HepG2 (cell line): ENCODE data around the gene HEXD. TPM values are rescaled to one million over a fixed set of nuclear protein-coding genes. Genes with fewer than 3 reads are reported as not detected.

Experiments used
- BCL6 ChIP-seq: IDR thresholded peaks from 2 replicates; pipeline ENCODE4 v1.6.1; 2016; ENCODE audit warnings: missing genetic modification reagents, missing compliant biosample characterization
- CENPT ChIP-seq: sonication (generic); formaldehyde crosslinking; IDR thresholded peaks from 2 replicates; pipeline ENCODE4 v1.8.0; 2022; ENCODE audit warnings: low read depth, mild to moderate bottlenecking, moderate library complexity, missing genetic modification reagents
- DNMT1 ChIP-seq: sonication (generic); formaldehyde crosslinking; IDR thresholded peaks from 2 replicates; pipeline ENCODE4 v1.5.1; 2020; ENCODE audit warnings: mild to moderate bottlenecking, missing genetic modification reagents
- EP300 ChIP-seq, 3 experiments: sonication (generic) in 1 of 3; formaldehyde crosslinking in 1 of 3; IDR thresholded peaks; 2 replicates each; pipeline versions ENCODE4 v1.5.1 to v1.6.1; 2011 to 2020; ENCODE audit warnings: low read depth in 2 of 3, low read length in 2 of 3, borderline replicate concordance in 1 of 3, improper control_type of control experiment in 1 of 3, mild to moderate bottlenecking in 1 of 3, missing genetic modification reagents in 1 of 3, moderate library complexity in 1 of 3
- RXRB ChIP-seq: IDR thresholded peaks from 2 replicates; pipeline ENCODE4 v1.6.1; 2016; ENCODE audit warnings: borderline replicate concordance, missing genetic modification reagents, missing compliant biosample characterization
- SMC3 ChIP-seq: IDR thresholded peaks from 2 replicates; pipeline ENCODE4 v1.6.1; 2011; ENCODE audit warnings: low read length, improper control_type of control experiment
- TAF1 ChIP-seq: sonication (generic); formaldehyde crosslinking; IDR thresholded peaks from 2 replicates; pipeline ENCODE4 v1.4.0; 2020; ENCODE audit warnings: missing genetic modification reagents
- THYN1 ChIP-seq: sonication (generic); formaldehyde crosslinking; IDR thresholded peaks from 2 replicates; pipeline ENCODE4 v1.8.1; 2023; ENCODE audit warnings: low read depth, mild to moderate bottlenecking, moderate library complexity, missing genetic modification reagents, borderline replicate concordance
- TMF1 ChIP-seq: sonication (generic); formaldehyde crosslinking; IDR thresholded peaks from 2 replicates; pipeline ENCODE4 v1.8.1; 2022; ENCODE audit warnings: low read depth, missing genetic modification reagents
- YEATS2 ChIP-seq: sonication (generic); formaldehyde crosslinking; IDR thresholded peaks from 2 replicates; pipeline ENCODE4 v1.4.0; 2020; ENCODE audit warnings: missing genetic modification reagents, borderline replicate concordance
- ZNF180 ChIP-seq: sonication (generic); formaldehyde crosslinking; IDR thresholded peaks from 2 replicates; pipeline ENCODE4 v1.4.0; 2020; ENCODE audit warnings: low read depth, missing genetic modification reagents, borderline replicate concordance
- ZNF251 ChIP-seq: sonication (generic); formaldehyde crosslinking; IDR thresholded peaks from 2 replicates; pipeline ENCODE4 v1.9.0; 2021; ENCODE audit warnings: mild to moderate bottlenecking, missing genetic modification reagents
- ZNF33A ChIP-seq: sonication (generic); formaldehyde crosslinking; IDR thresholded peaks from 2 replicates; pipeline ENCODE4 v1.5.1; 2020; ENCODE audit warnings: missing genetic modification reagents, mild to moderate bottlenecking, moderate library complexity, borderline replicate concordance
- ZNF552 ChIP-seq: sonication (generic); formaldehyde crosslinking; IDR thresholded peaks from 2 replicates; pipeline ENCODE4 v1.9.0; 2022; ENCODE audit warnings: missing genetic modification reagents, mild to moderate bottlenecking, borderline replicate concordance
- ZNF556 ChIP-seq: sonication (generic); formaldehyde crosslinking; IDR thresholded peaks from 2 replicates; pipeline ENCODE4 v1.4.0; 2020; ENCODE audit warnings: mild to moderate bottlenecking, missing genetic modification reagents, borderline replicate concordance
- ZNF713 ChIP-seq: sonication (generic); formaldehyde crosslinking; IDR thresholded peaks from 2 replicates; pipeline ENCODE4 v1.4.0; 2020; ENCODE audit warnings: mild to moderate bottlenecking, missing genetic modification reagents
- ZNF720 ChIP-seq: sonication (generic); formaldehyde crosslinking; IDR thresholded peaks from 2 replicates; pipeline ENCODE4 v1.4.0; 2020; ENCODE audit warnings: missing genetic modification reagents
- ZNF788 ChIP-seq: sonication (generic); formaldehyde crosslinking; IDR thresholded peaks from 2 replicates; pipeline ENCODE4 v1.5.0; 2020; ENCODE audit warnings: mild to moderate bottlenecking, missing genetic modification reagents, borderline replicate concordance
- ZSCAN30 ChIP-seq: sonication (generic); formaldehyde crosslinking; IDR thresholded peaks from 2 replicates; pipeline ENCODE4 v1.5.0; 2020; ENCODE audit warnings: mild to moderate bottlenecking, missing genetic modification reagents
- polyA plus RNA-seq, 8 experiments: library from polyadenylated mRNA; depleted of rRNA in 3 of 8; stranded (reverse) in 7 of 8; unstranded in 1 of 8; fragments of >200 nt; fragmentation: Illumina TruSeq in 4 of 8; extraction: Trizol in 4 of 8; gene quantifications; 2 replicates each; pipeline versions ENCODE4 v1.2.1 to v1.2.3, GENCODE V29; 2011 to 2016; ENCODE audit warnings: low read depth in 4 of 8, missing spikeins in 1 of 8, mixed read lengths in 1 of 8; ENCODE audit not compliant: insufficient read depth in 1 of 8
- total RNA-seq, 5 experiments: library from RNA; depleted of rRNA; stranded (reverse); fragments of >200 nt; fragmentation: Illumina TruSeq; extraction: Trizol; gene quantifications; 2 replicates each; pipeline ENCODE4 v1.2.3, GENCODE V29; 2016; ENCODE audit warnings: low read depth in 1 of 5
- TF ChIP-seq, protein P1 (sequence below): sonication (generic); formaldehyde crosslinking; conservative IDR thresholded peaks from 2 replicates; pipeline ENCODE4 v1.4.0; 2020; ENCODE audit warnings: missing genetic modification reagents
- TF ChIP-seq, protein P2 (sequence below): sonication (generic); formaldehyde crosslinking; IDR thresholded peaks from 2 replicates; pipeline ENCODE4 v1.4.0; 2020; ENCODE audit warnings: mild to moderate bottlenecking, missing genetic modification reagents
- TF ChIP-seq, protein P3 (sequence below): sonication (generic); formaldehyde crosslinking; IDR thresholded peaks from 2 replicates; pipeline ENCODE4 v1.5.1; 2020; ENCODE audit warnings: mild to moderate bottlenecking, missing genetic modification reagents, moderate library complexity

HEXD gene
- total and polyA plus RNA-seq, 2 of the 13 experiments (the other 11 are each of a cell fraction or from before 2014, with no cell fraction given): 22.3 to 41.8 TPM

DNA sequence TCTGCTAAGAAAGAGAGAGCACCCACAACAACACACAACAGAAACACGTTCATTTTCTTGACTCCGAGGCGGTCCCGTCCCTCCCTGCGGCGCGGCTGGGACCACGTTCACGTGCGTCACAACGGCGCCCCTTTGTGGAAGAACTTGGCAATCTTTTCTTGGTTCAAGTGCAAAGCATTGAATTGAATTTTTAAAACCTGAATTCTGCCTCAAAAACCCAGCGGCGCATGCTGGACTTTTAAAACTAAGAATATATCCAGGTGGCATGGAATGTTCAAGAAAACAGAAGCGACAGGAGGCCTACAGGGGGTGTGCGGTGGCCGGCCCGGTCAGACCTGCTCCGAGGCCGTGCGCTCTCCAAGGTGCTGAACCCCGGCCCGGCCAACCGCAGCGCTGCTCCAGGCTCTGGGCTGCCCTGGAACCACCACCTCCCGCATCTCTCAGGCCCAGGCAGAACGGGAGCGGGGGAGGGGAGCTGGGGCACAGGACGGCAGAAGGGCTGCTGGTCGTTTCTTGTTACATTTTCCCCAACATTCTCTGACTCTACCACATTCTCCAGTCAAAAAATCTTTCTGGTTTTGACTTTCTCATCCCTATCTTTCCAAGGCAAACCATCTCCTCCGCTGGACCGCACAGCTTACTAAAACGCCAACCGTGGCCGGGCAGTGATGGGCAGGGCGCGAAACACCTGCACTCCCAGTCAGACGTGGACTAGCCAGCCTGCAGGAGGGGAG is 3.4 kb upstream of the HEXD start (continued):
- TF ChIP-seq, protein P1, sequence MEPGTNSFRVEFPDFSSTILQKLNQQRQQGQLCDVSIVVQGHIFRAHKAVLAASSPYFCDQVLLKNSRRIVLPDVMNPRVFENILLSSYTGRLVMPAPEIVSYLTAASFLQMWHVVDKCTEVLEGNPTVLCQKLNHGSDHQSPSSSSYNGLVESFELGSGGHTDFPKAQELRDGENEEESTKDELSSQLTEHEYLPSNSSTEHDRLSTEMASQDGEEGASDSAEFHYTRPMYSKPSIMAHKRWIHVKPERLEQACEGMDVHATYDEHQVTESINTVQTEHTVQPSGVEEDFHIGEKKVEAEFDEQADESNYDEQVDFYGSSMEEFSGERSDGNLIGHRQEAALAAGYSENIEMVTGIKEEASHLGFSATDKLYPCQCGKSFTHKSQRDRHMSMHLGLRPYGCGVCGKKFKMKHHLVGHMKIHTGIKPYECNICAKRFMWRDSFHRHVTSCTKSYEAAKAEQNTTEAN: peak; percentile 95
- TF ChIP-seq ZNF552 (CRISPR knock-in tag) (peak; percentile 79; the same call in 1 of the 2 replicates), TAF1 (CRISPR knock-in tag) (0 out of 2 replicates have a peak, but pooled peaks have one; percentile 31), BCL6 (0 out of 2 replicates have a peak, but pooled peaks have one; percentile 50), CENPT (CRISPR knock-in tag) (peak; percentile 71; the same call in 1 of the 2 replicates), ZSCAN30 (CRISPR knock-in tag) (peak; percentile 98), TMF1 (CRISPR knock-in tag) (peak; percentile 91), ZNF251 (CRISPR knock-in tag) (0 out of 2 replicates have a peak, but pooled peaks have one; percentile 14), RXRB (CRISPR knock-in tag) (peak; percentile 61), ZNF713 (no peak), ZNF720 (CRISPR knock-in tag) (no peak), SMC3 (peak; percentile 9; the same call in 1 of the 2 replicates), DNMT1 (CRISPR knock-in tag) (no peak), ZNF33A (CRISPR knock-in tag) (no peak), ZNF180 (CRISPR knock-in tag) (no peak), ZNF788 (CRISPR knock-in tag) (peak; percentile 47; the same call in 1 of the 2 replicates), EP300 (IDR thresholded peaks at IDR 0.05; ENCODE audit: low read depth in 2 of 2, low read length in 2 of 2) (peak in 1 of 2 experiments; percentile 7; a peak in 1 of 4 replicates), EP300 (CRISPR knock-in tag; IDR thresholded peaks at IDR 0.05; ENCODE audit: borderline replicate concordance) (0 out of 2 replicates have a peak, but pooled peaks have one; percentile 14), ZNF556 (no peak), THYN1 (CRISPR knock-in tag) (no peak), YEATS2 (CRISPR knock-in tag) (peak; percentile 60; the same call in 1 of the 2 replicates)
- TF ChIP-seq, protein P2, sequence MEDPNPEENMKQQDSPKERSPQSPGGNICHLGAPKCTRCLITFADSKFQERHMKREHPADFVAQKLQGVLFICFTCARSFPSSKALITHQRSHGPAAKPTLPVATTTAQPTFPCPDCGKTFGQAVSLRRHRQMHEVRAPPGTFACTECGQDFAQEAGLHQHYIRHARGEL (CRISPR knock-in tag): no peak
- TF ChIP-seq, protein P3, sequence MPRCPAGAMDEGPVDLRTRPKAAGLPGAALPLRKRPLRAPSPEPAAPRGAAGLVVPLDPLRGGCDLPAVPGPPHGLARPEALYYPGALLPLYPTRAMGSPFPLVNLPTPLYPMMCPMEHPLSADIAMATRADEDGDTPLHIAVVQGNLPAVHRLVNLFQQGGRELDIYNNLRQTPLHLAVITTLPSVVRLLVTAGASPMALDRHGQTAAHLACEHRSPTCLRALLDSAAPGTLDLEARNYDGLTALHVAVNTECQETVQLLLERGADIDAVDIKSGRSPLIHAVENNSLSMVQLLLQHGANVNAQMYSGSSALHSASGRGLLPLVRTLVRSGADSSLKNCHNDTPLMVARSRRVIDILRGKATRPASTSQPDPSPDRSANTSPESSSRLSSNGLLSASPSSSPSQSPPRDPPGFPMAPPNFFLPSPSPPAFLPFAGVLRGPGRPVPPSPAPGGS: peak; percentile 92
